HEK293 (cell line): Measurements from ENCODE around the gene ANKRD63.

Source experiments
- CTCF ChIA-PET: fragments of 350-600 bp; formaldehyde crosslinking; extraction: SDS; loops from one replicate; lab custom pipeline; 2021; ENCODE audit warnings: antibody characterized with exemption; lab: Yijun Ruan, JAX
- POLR2A ChIA-PET: fragments of 300-600 bp; formaldehyde crosslinking; extraction: SDS; loops from one replicate; lab custom pipeline; 2020; ENCODE audit warnings: antibody characterized with exemption, inconsistent platforms; lab: Yijun Ruan, JAX
- H3K27ac ChIP-seq: fragments of 200-500 bp; sonication (Bioruptor generic); 2 replicates; pipeline ENCODE4 v1.5.1; 2014; ENCODE audit warnings: low read depth, low read length, control low read depth, inconsistent platforms; ENCODE audit errors: extremely low read depth
- H3K36me3 ChIP-seq, 2 experiments: fragments of 200-500 bp in 1 of 2; sonication (Bioruptor generic) in 1 of 2; 1 replicate in 1 of 2; 2 replicates in 1 of 2; pipeline ENCODE4 v1.5.1; 2014 to 2017; ENCODE audit warnings: inconsistent platforms in 2 of 2, low read length in 2 of 2; ENCODE audit not compliant: control insufficient read depth in 2 of 2, insufficient read depth in 1 of 2
- H3K4me1 ChIP-seq: fragments of 200-500 bp; sonication (Bioruptor generic); 2 replicates; pipeline ENCODE4 v1.5.1; 2014; ENCODE audit warnings: mild to moderate bottlenecking, low read length, inconsistent platforms; ENCODE audit not compliant: control insufficient read depth, insufficient read depth
- H3K4me3 ChIP-seq: 2 replicates; pipeline ENCODE4 v1.5.1; 2011; ENCODE audit warnings: low read depth, mild to moderate bottlenecking, control low read depth, low read length, moderate library complexity
- H3K9me3 ChIP-seq: fragments of 200-500 bp; sonication (Bioruptor generic); 2 replicates; pipeline ENCODE4 v1.5.1; 2014; ENCODE audit warnings: low read depth, low read length, inconsistent platforms; ENCODE audit not compliant: control insufficient read depth, insufficient read depth
- EGR2 ChIP-seq: fragments of 450-650 bp; formaldehyde crosslinking; IDR thresholded peaks from 2 replicates; pipeline ENCODE4 v1.5.1; 2016; ENCODE audit warnings: low read depth, missing biosample characterization, missing genetic modification characterization
- GLI4 ChIP-seq: fragments of 450-650 bp; formaldehyde crosslinking; IDR thresholded peaks from 2 replicates; pipeline ENCODE4 v1.5.1; 2016; ENCODE audit warnings: missing biosample characterization, missing genetic modification characterization
- GLIS1 ChIP-seq: fragments of 450-650 bp; formaldehyde crosslinking; IDR thresholded peaks from 2 replicates; pipeline ENCODE4 v1.5.1; 2016; ENCODE audit warnings: missing biosample characterization, missing genetic modification characterization
- GLIS2 ChIP-seq: fragments of 450-650 bp; formaldehyde crosslinking; IDR thresholded peaks from 2 replicates; pipeline ENCODE4 v1.5.1; 2016; ENCODE audit warnings: missing biosample characterization, missing genetic modification characterization
- REPIN1 ChIP-seq: fragments of 450-650 bp; formaldehyde crosslinking; IDR thresholded peaks from 2 replicates; pipeline ENCODE4 v1.5.1; 2017; ENCODE audit warnings: missing biosample characterization, missing genetic modification characterization, low read depth
- ZBTB49 ChIP-seq: fragments of 450-650 bp; formaldehyde crosslinking; IDR thresholded peaks from 2 replicates; pipeline ENCODE4 v1.5.1; 2016; ENCODE audit warnings: missing biosample characterization, missing genetic modification characterization, low read depth
- ZBTB8A ChIP-seq: fragments of 450-650 bp; formaldehyde crosslinking; IDR thresholded peaks from 2 replicates; pipeline ENCODE4 v1.5.1; 2016; ENCODE audit warnings: missing biosample characterization, missing genetic modification characterization
- ZFP69B ChIP-seq: fragments of 450-650 bp; formaldehyde crosslinking; IDR thresholded peaks from 2 replicates; pipeline ENCODE4 v1.5.1; 2016; ENCODE audit warnings: missing biosample characterization, missing genetic modification characterization
- ZNF10 ChIP-seq: fragments of 450-650 bp; formaldehyde crosslinking; IDR thresholded peaks from 2 replicates; pipeline ENCODE4 v1.5.1; 2017; ENCODE audit warnings: missing biosample characterization, missing genetic modification characterization
- ZNF133 ChIP-seq: fragments of 450-650 bp; formaldehyde crosslinking; IDR thresholded peaks from 2 replicates; pipeline ENCODE4 v1.5.1; 2016; ENCODE audit warnings: missing biosample characterization, missing genetic modification characterization
- ZNF140 ChIP-seq: fragments of 450-650 bp; formaldehyde crosslinking; IDR thresholded peaks from 2 replicates; pipeline ENCODE4 v1.5.1; 2016; ENCODE audit warnings: missing biosample characterization, missing genetic modification characterization
- ZNF23 ChIP-seq: fragments of 450-650 bp; formaldehyde crosslinking; IDR thresholded peaks from 2 replicates; pipeline ENCODE4 v1.5.1; 2016; ENCODE audit warnings: missing biosample characterization, missing genetic modification characterization, borderline replicate concordance
- ZNF341 ChIP-seq: fragments of 450-650 bp; formaldehyde crosslinking; IDR thresholded peaks from 2 replicates; pipeline ENCODE4; 2016; ENCODE audit warnings: low read depth, missing biosample characterization, missing genetic modification characterization
- ZNF366 ChIP-seq: fragments of 450-650 bp; formaldehyde crosslinking; conservative IDR thresholded peaks from 2 replicates; pipeline ENCODE4 v1.5.1; 2016; ENCODE audit warnings: missing biosample characterization, missing genetic modification characterization
- ZNF391 ChIP-seq: fragments of 450-650 bp; formaldehyde crosslinking; IDR thresholded peaks from 2 replicates; pipeline ENCODE4 v1.5.1; 2016; ENCODE audit warnings: low read depth, missing biosample characterization, missing genetic modification characterization, borderline replicate concordance
- ZNF404 ChIP-seq: fragments of 450-650 bp; formaldehyde crosslinking; IDR thresholded peaks from 2 replicates; pipeline ENCODE4 v1.5.1; 2017; ENCODE audit warnings: missing biosample characterization, missing genetic modification characterization
- ZNF449 ChIP-seq: fragments of 450-650 bp; formaldehyde crosslinking; IDR thresholded peaks from 2 replicates; pipeline ENCODE4 v1.5.1; 2017; ENCODE audit warnings: missing biosample characterization, mild to moderate bottlenecking, missing genetic modification characterization, moderate library complexity
- ZNF473 ChIP-seq: fragments of 450-650 bp; formaldehyde crosslinking; IDR thresholded peaks from 2 replicates; pipeline ENCODE4 v1.5.1; 2017; ENCODE audit warnings: missing biosample characterization, missing genetic modification characterization
- ZNF518A ChIP-seq: fragments of 450-650 bp; formaldehyde crosslinking; conservative IDR thresholded peaks from 2 replicates; pipeline ENCODE4 v1.5.1; 2016; ENCODE audit warnings: low read depth, missing biosample characterization, missing genetic modification characterization
- ZNF521 ChIP-seq: fragments of 450-650 bp; formaldehyde crosslinking; IDR thresholded peaks from 2 replicates; pipeline ENCODE4 v1.5.1; 2017; ENCODE audit warnings: missing biosample characterization, mild to moderate bottlenecking, missing genetic modification characterization
- ZNF558 ChIP-seq: fragments of 450-650 bp; formaldehyde crosslinking; IDR thresholded peaks from 2 replicates; pipeline ENCODE4 v1.5.1; 2016; ENCODE audit warnings: missing biosample characterization, missing genetic modification characterization
- ZNF610 ChIP-seq: fragments of 450-650 bp; formaldehyde crosslinking; IDR thresholded peaks from 2 replicates; pipeline ENCODE4 v1.5.1; 2016; ENCODE audit warnings: missing biosample characterization, missing genetic modification characterization, borderline replicate concordance
- ZNF621 ChIP-seq: fragments of 450-650 bp; formaldehyde crosslinking; IDR thresholded peaks from 2 replicates; pipeline ENCODE4 v1.5.1; 2017; ENCODE audit warnings: missing biosample characterization, missing genetic modification characterization
- ZNF623 ChIP-seq: fragments of 450-650 bp; formaldehyde crosslinking; IDR thresholded peaks from 2 replicates; pipeline ENCODE4 v1.5.1; 2016; ENCODE audit warnings: missing biosample characterization, missing genetic modification characterization
- ZNF658 ChIP-seq: fragments of 450-650 bp; formaldehyde crosslinking; IDR thresholded peaks from 2 replicates; pipeline ENCODE4; 2016; ENCODE audit warnings: missing biosample characterization, missing genetic modification characterization
- ZNF664 ChIP-seq: fragments of 450-650 bp; formaldehyde crosslinking; IDR thresholded peaks from 2 replicates; pipeline ENCODE4 v1.5.1; 2016; ENCODE audit warnings: missing biosample characterization, missing genetic modification characterization
- ZNF701 ChIP-seq: fragments of 450-650 bp; formaldehyde crosslinking; IDR thresholded peaks from 2 replicates; pipeline ENCODE4 v1.5.1; 2016; ENCODE audit warnings: missing biosample characterization, missing genetic modification characterization
- ZNF747 ChIP-seq: fragments of 450-650 bp; formaldehyde crosslinking; IDR thresholded peaks from 2 replicates; pipeline ENCODE4 v1.5.1; 2016; ENCODE audit warnings: missing biosample characterization, missing genetic modification characterization
- ZNF768 ChIP-seq: fragments of 450-650 bp; formaldehyde crosslinking; IDR thresholded peaks from 2 replicates; pipeline ENCODE4 v1.5.1; 2018; ENCODE audit warnings: missing biosample characterization, mild to moderate bottlenecking, missing genetic modification characterization
- ZNF830 ChIP-seq: fragments of 450-650 bp; IDR thresholded peaks from 2 replicates; pipeline ENCODE4 v1.5.0; 2018; ENCODE audit warnings: missing biosample characterization, missing genetic modification characterization, low read depth, mild to moderate bottlenecking, moderate library complexity

Gene ANKRD63

GRCh38 chr15:40322531-40323238 lies 39.8 kb upstream of the ANKRD63 start:
- ChIA-PET POLR2A (interaction anchor here (0.6 to 1.5 kb wide), 12 partner anchors 9 to 362 kb away, joined by 3 to 8 read pairs (median 3); partner anchors contain the start of genes CCDC32, IVD and KNSTRN), CTCF (interaction anchor here (0.7 to 5.2 kb wide), 10 partner anchors 9 to 285 kb away, joined by 4 to 64 read pairs (median 5); no protein-coding TSS in a partner anchor)
- H3K4me3 ChIP-seq = peak overlapping the region; percentile 70; the same call in 1 of the 2 replicates
- peaks cover 0 to 10% of the 10 kb centered on the region in 2 experiments; a peak in 1 of 3 replicates for H3K36me3 ChIP-seq
- H3K9me3 ChIP-seq = no peaks in the 10 kb centered on the region
- peaks cover 13% of the 10 kb centered on the region; the same call in 1 of the 2 replicates for H3K4me1 ChIP-seq
- peak overlapping the region; percentile 81 for H3K27ac ChIP-seq
- TF ChIP-seq ZNF133 (tag by site-specific recombination) = no peak
- TF ChIP-seq ZNF521 (tag by site-specific recombination) = no peak
- no peak for TF ChIP-seq ZNF623
- TF ChIP-seq ZNF701 (tag by site-specific recombination) = no peak
- no peak for TF ChIP-seq ZBTB49
- no peak for TF ChIP-seq ZNF473 (tag by site-specific recombination)
- no peak for TF ChIP-seq ZNF830 (tag by site-specific recombination)
- no peak for TF ChIP-seq ZNF23 (tag by site-specific recombination)
- TF ChIP-seq ZNF747 (tag by site-specific recombination) = no peak
- TF ChIP-seq ZNF621 (tag by site-specific recombination) = no peak
- TF ChIP-seq ZNF10 (tag by site-specific recombination) = no peak
- no peak for TF ChIP-seq ZNF449 (tag by site-specific recombination)
- TF ChIP-seq ZNF140 (tag by site-specific recombination) = no peak
- peak; percentile 74 for TF ChIP-seq ZNF341 (tag by site-specific recombination)
- TF ChIP-seq ZNF518A (tag by site-specific recombination) = no peak
- TF ChIP-seq ZNF366 = peak; percentile 32; the same call in 1 of the 2 replicates
- peak; percentile 31; the same call in 1 of the 2 replicates for TF ChIP-seq GLIS2 (tag by site-specific recombination)
- no peak for TF ChIP-seq ZNF558 (tag by site-specific recombination)
- no peak for TF ChIP-seq ZNF391 (tag by site-specific recombination)
- TF ChIP-seq REPIN1 = no peak
- TF ChIP-seq GLIS1 = peak; percentile 96
- peak; percentile 86 for TF ChIP-seq ZBTB8A (tag by site-specific recombination)
- no peak for TF ChIP-seq ZNF768
- no peak for TF ChIP-seq EGR2
- no peak for TF ChIP-seq ZNF658 (tag by site-specific recombination)
- TF ChIP-seq ZNF404 (tag by site-specific recombination) = no peak
- no peak for TF ChIP-seq GLI4 (tag by site-specific recombination)
- TF ChIP-seq ZFP69B = no peak
- peak; percentile 70; the same call in 1 of the 2 replicates for TF ChIP-seq ZNF610 (tag by site-specific recombination)
- no peak for TF ChIP-seq ZNF664
